Measurements from ENCODE around the gene GPM6B. TPM values are rescaled to one million over a fixed set of nuclear protein-coding genes. Genes with fewer than 3 reads are reported as not detected.

The GPM6B gene
- total RNA-seq, 4 donors from 2014 or later, result 2.4 to 7.4 (median 5.3) TPM

DNA sequence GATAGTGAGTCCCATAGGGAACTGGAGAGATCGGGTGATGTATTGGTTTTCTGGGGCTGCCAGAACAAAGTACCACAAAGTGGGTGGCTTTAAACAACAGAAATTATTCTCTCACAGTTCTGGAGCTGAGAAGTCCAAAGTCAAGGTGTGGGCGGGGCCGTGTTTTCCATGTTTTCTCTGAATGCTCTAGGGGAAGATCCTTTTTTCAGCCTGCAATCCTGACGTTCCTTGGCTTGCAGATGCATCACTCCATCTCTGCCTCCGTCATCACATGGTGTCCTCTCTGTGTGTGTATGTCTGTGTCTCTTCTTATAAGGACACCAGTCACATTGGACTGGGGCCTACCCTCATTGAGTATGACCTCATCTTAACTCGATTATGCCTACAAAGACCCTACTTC is 7.9 kb upstream of the GPM6B start:
- intact Hi-C loops (cut with DNase I), result no loop called here
- Histone ChIP-seq H3K27ac (no peak overlapping the region), H3K4me3 (no peak overlapping the region), H3K27me3 (no peaks in the 10 kb centered on the region), H3K4me1 (peaks cover 0 to 4% (median 0%) of the 10 kb centered on the region in 3 donors), H3K9me3 (no peaks in the 10 kb centered on the region), H3K36me3 (no peaks in the 10 kb centered on the region)
- no peak for DNase-seq
- TF ChIP-seq CTCF (IDR thresholded peaks at IDR 0.05), result no peak
- TF ChIP-seq POLR2A (IDR thresholded peaks at IDR 0.05), result no peak
- 68 to 74% methylated on average over 5 of the region's 6 CpGs for WGBS, 2 donors

GRCh38 chrX:13821738-13822137 is 4.8 kb upstream of the GPM6B start:
- Histone ChIP-seq H3K4me1 (peaks cover 0 to under 1% (median 0%) of the 10 kb centered on the region in 3 donors), H3K4me3 (no peak overlapping the region), H3K36me3 (no peaks in the 10 kb centered on the region), H3K9me3 (no peaks in the 10 kb centered on the region), H3K27ac (no peak overlapping the region), H3K27me3 (peaks cover 0 to 3% (median 1%) of the 10 kb centered on the region in 4 donors)
- no peak for DNase-seq
- TF ChIP-seq POLR2A (IDR thresholded peaks at IDR 0.05), result no peak
- no peak for TF ChIP-seq CTCF (IDR thresholded peaks at IDR 0.05)
- intact Hi-C loops (cut with DNase I), result no loop called here
- WGBS, 2 donors, result 0 to 39% methylated on average over 1 to 4 of the region's 6 CpGs

- peaks cover 0 to 3% (median 1%) of the 10 kb centered on the region in 4 donors for H3K27me3 ChIP-seq
- WGBS, 2 donors, result 79 to 89% methylated on average over 5 to 6 of the region's 6 CpGs
- DNase-seq, result no peak
- H3K36me3 ChIP-seq, result no peaks in the 10 kb centered on the region
- H3K27ac ChIP-seq, result no peak overlapping the region
- intact Hi-C loops (cut with DNase I), result no loop called here
- no peak overlapping the region for H3K4me3 ChIP-seq
- H3K9me3 ChIP-seq, result no peaks in the 10 kb centered on the region
- no peaks in the 10 kb centered on the region for H3K4me1 ChIP-seq
- TF ChIP-seq CTCF (IDR thresholded peaks at IDR 0.05) (no peak), POLR2A (IDR thresholded peaks at IDR 0.05) (no peak)
Measured at GRCh38 chrX:13816176-13816575, 717 bp downstream of the GPM6B start.

DNA sequence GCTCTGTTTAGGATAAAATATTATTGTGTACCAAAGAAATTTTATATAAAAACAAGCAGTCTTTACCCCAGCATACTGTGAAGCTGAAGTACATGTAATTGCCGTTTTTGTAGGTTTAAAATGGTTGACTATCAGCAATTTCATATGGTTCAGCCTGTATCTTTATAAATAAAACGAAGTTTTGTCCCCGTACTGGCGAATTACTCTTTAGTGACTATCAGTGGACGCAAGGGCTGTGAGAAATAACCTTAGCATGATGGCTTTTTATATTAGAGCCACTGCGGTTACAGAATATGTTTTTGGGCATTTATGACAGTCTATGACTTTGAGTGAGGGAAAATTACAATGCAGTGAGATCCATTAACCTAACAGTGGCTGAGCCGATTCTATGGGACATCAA is 1.2 kb downstream of the GPM6B start:
- 63 to 95% methylated on average over 7 of the region's 7 CpGs for WGBS, 2 donors
- TF ChIP-seq CTCF (IDR thresholded peaks at IDR 0.05) (no peak), POLR2A (IDR thresholded peaks at IDR 0.05) (no peak)
- intact Hi-C loops (cut with DNase I), result no loop called here

GRCh38 chrX:13808865-13809264 is 8.0 kb downstream of the GPM6B start:
- TF ChIP-seq CTCF (IDR thresholded peaks at IDR 0.05), result no peak
- TF ChIP-seq POLR2A (IDR thresholded peaks at IDR 0.05), result no peak
- H3K9me3 ChIP-seq, result no peaks in the 10 kb centered on the region
- no peak for DNase-seq
- H3K27ac ChIP-seq, result no peak overlapping the region
- no peaks in the 10 kb centered on the region for H3K27me3 ChIP-seq
- H3K4me1 ChIP-seq, result no peaks in the 10 kb centered on the region
- no peaks in the 10 kb centered on the region for H3K36me3 ChIP-seq
- intact Hi-C loops (cut with DNase I), result no loop called here
- no peak overlapping the region for H3K4me3 ChIP-seq

More for the DNA sequence above, 1.2 kb downstream of the GPM6B start:
- Histone ChIP-seq H3K9me3 (no peaks in the 10 kb centered on the region), H3K27ac (no peak overlapping the region), H3K4me1 (no peaks in the 10 kb centered on the region), H3K4me3 (no peak overlapping the region), H3K27me3 (peaks cover 0 to 3% (median 1%) of the 10 kb centered on the region in 4 donors), H3K36me3 (no peaks in the 10 kb centered on the region)
- DNase-seq, result no peak

Data from esophagus squamous epithelium (tissue), 5 donors.